HEK293 (cell line): ENCODE data around the gene PRUNE1.

Source experiments
- CTCF ChIA-PET: fragments of 350-600 bp; formaldehyde crosslinking; extraction: SDS; loops from one replicate; lab custom pipeline; 2021; ENCODE audit warnings: antibody characterized with exemption; lab: Yijun Ruan, JAX
- POLR2A ChIA-PET: fragments of 300-600 bp; formaldehyde crosslinking; extraction: SDS; loops from one replicate; lab custom pipeline; 2020; ENCODE audit warnings: antibody characterized with exemption, inconsistent platforms; lab: Yijun Ruan, JAX
- H3K27ac ChIP-seq: fragments of 200-500 bp; sonication (Bioruptor generic); 2 replicates; pipeline ENCODE4 v1.5.1; 2014; ENCODE audit warnings: low read depth, low read length, control low read depth, inconsistent platforms; ENCODE audit errors: extremely low read depth
- H3K36me3 ChIP-seq, 2 experiments: fragments of 200-500 bp in 1 of 2; sonication (Bioruptor generic) in 1 of 2; 1 replicate in 1 of 2; 2 replicates in 1 of 2; pipeline ENCODE4 v1.5.1; 2014 to 2017; ENCODE audit warnings: inconsistent platforms in 2 of 2, low read length in 2 of 2; ENCODE audit not compliant: control insufficient read depth in 2 of 2, insufficient read depth in 1 of 2
- H3K4me1 ChIP-seq: fragments of 200-500 bp; sonication (Bioruptor generic); 2 replicates; pipeline ENCODE4 v1.5.1; 2014; ENCODE audit warnings: mild to moderate bottlenecking, low read length, inconsistent platforms; ENCODE audit not compliant: control insufficient read depth, insufficient read depth
- H3K4me3 ChIP-seq: 2 replicates; pipeline ENCODE4 v1.5.1; 2011; ENCODE audit warnings: low read depth, mild to moderate bottlenecking, control low read depth, low read length, moderate library complexity
- H3K9me3 ChIP-seq: fragments of 200-500 bp; sonication (Bioruptor generic); 2 replicates; pipeline ENCODE4 v1.5.1; 2014; ENCODE audit warnings: low read depth, low read length, inconsistent platforms; ENCODE audit not compliant: control insufficient read depth, insufficient read depth
- GLIS1 ChIP-seq: fragments of 450-650 bp; formaldehyde crosslinking; IDR thresholded peaks from 2 replicates; pipeline ENCODE4 v1.5.1; 2016; ENCODE audit warnings: missing biosample characterization, missing genetic modification characterization
- GLIS2 ChIP-seq: fragments of 450-650 bp; formaldehyde crosslinking; IDR thresholded peaks from 2 replicates; pipeline ENCODE4 v1.5.1; 2016; ENCODE audit warnings: missing biosample characterization, missing genetic modification characterization
- IKZF3 ChIP-seq: fragments of 450-650 bp; IDR thresholded peaks from 2 replicates; pipeline ENCODE4 v1.5.0; 2018; ENCODE audit warnings: missing biosample characterization, mild to moderate bottlenecking, missing genetic modification characterization, moderate library complexity
- KLF8 ChIP-seq: fragments of 450-650 bp; formaldehyde crosslinking; IDR thresholded peaks from 2 replicates; pipeline ENCODE4 v1.5.1; 2016; ENCODE audit warnings: missing biosample characterization, missing genetic modification characterization
- KLF9 ChIP-seq: fragments of 450-650 bp; formaldehyde crosslinking; IDR thresholded peaks from 2 replicates; pipeline ENCODE4 v1.5.1; 2016; ENCODE audit warnings: missing biosample characterization, missing genetic modification characterization, low read depth
- SP2 ChIP-seq: fragments of 450-650 bp; formaldehyde crosslinking; IDR thresholded peaks from 2 replicates; pipeline ENCODE4 v1.5.1; 2016; ENCODE audit warnings: missing biosample characterization, missing genetic modification characterization
- ZBTB10 ChIP-seq: fragments of 450-650 bp; formaldehyde crosslinking; IDR thresholded peaks from 2 replicates; pipeline ENCODE4 v1.5.1; 2016; ENCODE audit warnings: missing biosample characterization, missing genetic modification characterization
- ZBTB20 ChIP-seq: fragments of 450-650 bp; formaldehyde crosslinking; IDR thresholded peaks from 2 replicates; pipeline ENCODE4 v1.5.1; 2016; ENCODE audit warnings: missing biosample characterization, missing genetic modification characterization
- ZBTB26 ChIP-seq: fragments of 450-650 bp; formaldehyde crosslinking; optimal IDR thresholded peaks from 2 replicates; pipeline ENCODE3; 2016; ENCODE audit warnings: missing biosample characterization, mild to moderate bottlenecking, missing genetic modification characterization
- ZBTB48 ChIP-seq: fragments of 450-650 bp; formaldehyde crosslinking; IDR thresholded peaks from 2 replicates; pipeline ENCODE4 v1.5.1; 2016; ENCODE audit warnings: missing biosample characterization, missing genetic modification characterization
- ZNF311 ChIP-seq: fragments of 450-650 bp; formaldehyde crosslinking; IDR thresholded peaks from 2 replicates; pipeline ENCODE4 v1.5.1; 2017; ENCODE audit warnings: missing biosample characterization, missing genetic modification characterization, borderline replicate concordance
- ZNF341 ChIP-seq: fragments of 450-650 bp; formaldehyde crosslinking; IDR thresholded peaks from 2 replicates; pipeline ENCODE4; 2016; ENCODE audit warnings: low read depth, missing biosample characterization, missing genetic modification characterization
- ZNF521 ChIP-seq: fragments of 450-650 bp; formaldehyde crosslinking; IDR thresholded peaks from 2 replicates; pipeline ENCODE4 v1.5.1; 2017; ENCODE audit warnings: missing biosample characterization, mild to moderate bottlenecking, missing genetic modification characterization
- ZNF580 ChIP-seq: fragments of 450-650 bp; formaldehyde crosslinking; IDR thresholded peaks from 2 replicates; pipeline ENCODE4 v1.5.1; 2016; ENCODE audit warnings: missing biosample characterization, missing genetic modification characterization
- ZNF843 ChIP-seq: fragments of 450-650 bp; formaldehyde crosslinking; IDR thresholded peaks from 2 replicates; pipeline ENCODE4 v1.5.1; 2016; ENCODE audit warnings: missing biosample characterization, missing genetic modification characterization
- ZSCAN18 ChIP-seq: fragments of 450-650 bp; formaldehyde crosslinking; IDR thresholded peaks from 2 replicates; pipeline ENCODE4 v1.5.1; 2016; ENCODE audit warnings: missing biosample characterization, missing genetic modification characterization
- TF ChIP-seq, protein P1 (sequence below): fragments of 450-650 bp; formaldehyde crosslinking; IDR thresholded peaks from 2 replicates; pipeline ENCODE4 v1.5.1; 2016; ENCODE audit warnings: missing biosample characterization, missing genetic modification characterization
- TF ChIP-seq, protein P2 (sequence below): fragments of 450-650 bp; formaldehyde crosslinking; IDR thresholded peaks from 2 replicates; pipeline ENCODE4 v1.5.1; 2017; ENCODE audit warnings: missing biosample characterization, missing genetic modification characterization
- TF ChIP-seq, protein P3 (sequence below): fragments of 450-650 bp; formaldehyde crosslinking; IDR thresholded peaks from 2 replicates; pipeline ENCODE4 v1.5.1; 2017; ENCODE audit warnings: missing biosample characterization, missing genetic modification characterization
- TF ChIP-seq, protein P4 (sequence below): fragments of 450-650 bp; formaldehyde crosslinking; IDR thresholded peaks from 2 replicates; pipeline ENCODE4 v1.5.1; 2016; ENCODE audit warnings: missing biosample characterization, missing genetic modification characterization

PRUNE1 gene

GRCh38 chr1:151047591-151047924, 39.3 kb downstream of the PRUNE1 start, which contains the start of gene C1orf56:
Gene C1orf56 (plus strand): TSS chr1:151047751. CDS start chr1:151047848, 97 bp downstream.
- H3K4me3 ChIP-seq = peak within 1 kb of the TSS; percentile 52
- ChIA-PET POLR2A (interaction anchor here (1.2 to 2.4 kb wide), 6 partner anchors 9 to 42 kb away, joined by 3 to 17 read pairs (median 8); partner anchors contain the start of genes CDC42SE1, MINDY1 and MLLT11), CTCF (interaction anchor here (0.6 to 2.0 kb wide), 7 partner anchors 8 to 110 kb away, joined by 3 to 15 read pairs (median 4); partner anchors contain the start of genes CDC42SE1 and MLLT11)
- TF ChIP-seq, protein P1, sequence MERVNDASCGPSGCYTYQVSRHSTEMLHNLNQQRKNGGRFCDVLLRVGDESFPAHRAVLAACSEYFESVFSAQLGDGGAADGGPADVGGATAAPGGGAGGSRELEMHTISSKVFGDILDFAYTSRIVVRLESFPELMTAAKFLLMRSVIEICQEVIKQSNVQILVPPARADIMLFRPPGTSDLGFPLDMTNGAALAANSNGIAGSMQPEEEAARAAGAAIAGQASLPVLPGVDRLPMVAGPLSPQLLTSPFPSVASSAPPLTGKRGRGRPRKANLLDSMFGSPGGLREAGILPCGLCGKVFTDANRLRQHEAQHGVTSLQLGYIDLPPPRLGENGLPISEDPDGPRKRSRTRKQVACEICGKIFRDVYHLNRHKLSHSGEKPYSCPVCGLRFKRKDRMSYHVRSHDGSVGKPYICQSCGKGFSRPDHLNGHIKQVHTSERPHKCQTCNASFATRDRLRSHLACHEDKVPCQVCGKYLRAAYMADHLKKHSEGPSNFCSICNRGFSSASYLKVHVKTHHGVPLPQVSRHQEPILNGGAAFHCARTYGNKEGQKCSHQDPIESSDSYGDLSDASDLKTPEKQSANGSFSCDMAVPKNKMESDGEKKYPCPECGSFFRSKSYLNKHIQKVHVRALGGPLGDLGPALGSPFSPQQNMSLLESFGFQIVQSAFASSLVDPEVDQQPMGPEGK (tag by site-specific recombination) = peak; percentile 89; the same call in 1 of the 2 replicates
- TF ChIP-seq ZNF843 (tag by site-specific recombination) (no peak), IKZF3 (tag by site-specific recombination) (no peak), ZNF580 (0 out of 2 replicates have a peak, but pooled peaks have one; percentile 40), ZBTB10 (peak; percentile 37; the same call in 1 of the 2 replicates), ZBTB26 (tag by site-specific recombination) (peak; percentile 67), SP2 (tag by site-specific recombination) (peak; percentile 64), ZBTB20 (tag by site-specific recombination) (no peak; the same call in 1 of the 2 replicates), ZSCAN18 (tag by site-specific recombination) (no peak), GLIS1 (tag by site-specific recombination) (peak; percentile 83), KLF9 (peak; percentile 67; the same call in 1 of the 2 replicates), ZNF341 (tag by site-specific recombination) (peak; percentile 27; the same call in 1 of the 2 replicates), ZBTB48 (tag by site-specific recombination) (peak; percentile 48; the same call in 1 of the 2 replicates), KLF8 (tag by site-specific recombination) (peak; percentile 36; the same call in 1 of the 2 replicates), ZNF521 (tag by site-specific recombination) (no peak), ZNF311 (tag by site-specific recombination) (no peak), GLIS2 (tag by site-specific recombination) (peak; percentile 88)
- TF ChIP-seq, protein P2, sequence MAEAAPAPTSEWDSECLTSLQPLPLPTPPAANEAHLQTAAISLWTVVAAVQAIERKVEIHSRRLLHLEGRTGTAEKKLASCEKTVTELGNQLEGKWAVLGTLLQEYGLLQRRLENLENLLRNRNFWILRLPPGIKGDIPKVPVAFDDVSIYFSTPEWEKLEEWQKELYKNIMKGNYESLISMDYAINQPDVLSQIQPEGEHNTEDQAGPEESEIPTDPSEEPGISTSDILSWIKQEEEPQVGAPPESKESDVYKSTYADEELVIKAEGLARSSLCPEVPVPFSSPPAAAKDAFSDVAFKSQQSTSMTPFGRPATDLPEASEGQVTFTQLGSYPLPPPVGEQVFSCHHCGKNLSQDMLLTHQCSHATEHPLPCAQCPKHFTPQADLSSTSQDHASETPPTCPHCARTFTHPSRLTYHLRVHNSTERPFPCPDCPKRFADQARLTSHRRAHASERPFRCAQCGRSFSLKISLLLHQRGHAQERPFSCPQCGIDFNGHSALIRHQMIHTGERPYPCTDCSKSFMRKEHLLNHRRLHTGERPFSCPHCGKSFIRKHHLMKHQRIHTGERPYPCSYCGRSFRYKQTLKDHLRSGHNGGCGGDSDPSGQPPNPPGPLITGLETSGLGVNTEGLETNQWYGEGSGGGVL = peak; percentile 25; the same call in 1 of the 2 replicates
- TF ChIP-seq, protein P3, sequence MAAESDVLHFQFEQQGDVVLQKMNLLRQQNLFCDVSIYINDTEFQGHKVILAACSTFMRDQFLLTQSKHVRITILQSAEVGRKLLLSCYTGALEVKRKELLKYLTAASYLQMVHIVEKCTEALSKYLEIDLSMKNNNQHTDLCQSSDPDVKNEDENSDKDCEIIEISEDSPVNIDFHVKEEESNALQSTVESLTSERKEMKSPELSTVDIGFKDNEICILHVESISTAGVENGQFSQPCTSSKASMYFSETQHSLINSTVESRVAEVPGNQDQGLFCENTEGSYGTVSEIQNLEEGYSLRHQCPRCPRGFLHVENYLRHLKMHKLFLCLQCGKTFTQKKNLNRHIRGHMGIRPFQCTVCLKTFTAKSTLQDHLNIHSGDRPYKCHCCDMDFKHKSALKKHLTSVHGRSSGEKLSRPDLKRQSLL = no peak
- TF ChIP-seq, protein P4, sequence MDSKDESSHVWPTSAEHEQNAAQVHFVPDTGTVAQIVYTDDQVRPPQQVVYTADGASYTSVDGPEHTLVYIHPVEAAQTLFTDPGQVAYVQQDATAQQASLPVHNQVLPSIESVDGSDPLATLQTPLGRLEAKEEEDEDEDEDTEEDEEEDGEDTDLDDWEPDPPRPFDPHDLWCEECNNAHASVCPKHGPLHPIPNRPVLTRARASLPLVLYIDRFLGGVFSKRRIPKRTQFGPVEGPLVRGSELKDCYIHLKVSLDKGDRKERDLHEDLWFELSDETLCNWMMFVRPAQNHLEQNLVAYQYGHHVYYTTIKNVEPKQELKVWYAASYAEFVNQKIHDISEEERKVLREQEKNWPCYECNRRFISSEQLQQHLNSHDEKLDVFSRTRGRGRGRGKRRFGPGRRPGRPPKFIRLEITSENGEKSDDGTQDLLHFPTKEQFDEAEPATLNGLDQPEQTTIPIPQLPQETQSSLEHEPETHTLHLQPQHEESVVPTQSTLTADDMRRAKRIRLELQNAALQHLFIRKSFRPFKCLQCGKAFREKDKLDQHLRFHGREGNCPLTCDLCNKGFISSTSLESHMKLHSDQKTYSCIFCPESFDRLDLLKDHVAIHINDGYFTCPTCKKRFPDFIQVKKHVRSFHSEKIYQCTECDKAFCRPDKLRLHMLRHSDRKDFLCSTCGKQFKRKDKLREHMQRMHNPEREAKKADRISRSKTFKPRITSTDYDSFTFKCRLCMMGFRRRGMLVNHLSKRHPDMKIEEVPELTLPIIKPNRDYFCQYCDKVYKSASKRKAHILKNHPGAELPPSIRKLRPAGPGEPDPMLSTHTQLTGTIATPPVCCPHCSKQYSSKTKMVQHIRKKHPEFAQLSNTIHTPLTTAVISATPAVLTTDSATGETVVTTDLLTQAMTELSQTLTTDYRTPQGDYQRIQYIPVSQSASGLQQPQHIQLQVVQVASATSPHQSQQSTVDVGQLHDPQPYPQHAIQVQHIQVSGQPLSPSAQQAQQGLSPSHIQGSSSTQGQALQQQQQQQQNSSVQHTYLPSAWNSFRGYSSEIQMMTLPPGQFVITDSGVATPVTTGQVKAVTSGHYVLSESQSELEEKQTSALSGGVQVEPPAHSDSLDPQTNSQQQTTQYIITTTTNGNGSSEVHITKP (tag by site-specific recombination) = 0 out of 2 replicates have a peak, but pooled peaks have one; percentile 17
- no peaks in the 10 kb centered on the region for H3K4me1 ChIP-seq
- peaks cover 0 to 28% of the 10 kb centered on the region in 2 experiments; a peak in 2 of 3 replicates for H3K36me3 ChIP-seq
- no peaks in the 10 kb centered on the region for H3K9me3 ChIP-seq
- peak within 1 kb of the TSS; percentile 81 for H3K27ac ChIP-seq
